Sigmoid colon (tissue), 7 donors: ENCODE results near the gene KCNAB1. TPM values are rescaled to one million over a fixed set of nuclear protein-coding genes. Genes with fewer than 3 reads are reported as not detected.

Experiments
- DNase-seq: peaks from one replicate; pipeline ENCODE4 v3.0.0-alpha.2; 2019
- H3K27ac ChIP-seq, 4 donors: fragments of 200-600 bp; sonication (generic); one replicate each; pipeline ENCODE4 v1.5.1; 2016 to 2019; ENCODE audit warnings: mild to moderate bottlenecking in 1 of 4
- H3K27me3 ChIP-seq, 3 donors: fragments of 200-600 bp; sonication (generic); one replicate each; pipeline ENCODE4 v1.5.1; 2019; ENCODE audit warnings: mild to moderate bottlenecking in 1 of 3
- H3K36me3 ChIP-seq, 4 donors: fragments of 200-600 bp; sonication (generic); one replicate each; pipeline ENCODE4 v1.5.1; 2016 to 2019
- H3K4me1 ChIP-seq, 4 donors: fragments of 200-600 bp; sonication (generic); one replicate each; pipeline ENCODE4 v1.5.1; 2017 to 2019
- H3K4me3 ChIP-seq, 4 donors: fragments of 200-600 bp; sonication (generic); one replicate each; pipeline ENCODE4 v1.5.1; 2017 to 2019; ENCODE audit warnings: mild to moderate bottlenecking in 2 of 4, moderate library complexity in 1 of 4
- H3K9me3 ChIP-seq, 4 donors: fragments of 200-600 bp in 3 of 4; sonication (generic) in 3 of 4; one replicate each; pipeline versions ENCODE4 v1.5.1 to v1.6.1; 2013 to 2019
- EP300 ChIP-seq, 4 donors: sonication (generic); formaldehyde crosslinking; IDR thresholded peaks; one replicate each; pipeline ENCODE4 v1.6.1; 2017; ENCODE audit warnings: antibody characterized with exemption in 4 of 4
- POLR2A ChIP-seq, 2 donors: fragments of 450-650 bp; IDR thresholded peaks; one replicate each; pipeline ENCODE4 v1.6.1; 2016; ENCODE audit warnings: antibody characterized with exemption in 2 of 2, mild to moderate bottlenecking in 2 of 2, moderate library complexity in 2 of 2
- POLR2AphosphoS5 ChIP-seq, 4 donors: sonication (generic); formaldehyde crosslinking; IDR thresholded peaks; one replicate each; pipeline ENCODE4 v1.6.1; 2017; ENCODE audit warnings: antibody characterized with exemption in 4 of 4
- WGBS, 2 donors: extraction: QIAGEN DNeasy Blood & Tissue Kit; methylation state at CpG; one replicate each; pipeline ENCODE4 v1.1.7; 2013; 5-methylcytosine and 5-hydroxymethylcytosine counted together
- intact Hi-C: fragments of 100-400 bp; cut with DNase I; formaldehyde crosslinking; loops from one replicate; pipeline ENCODE4 v1.15.1; 2023
- polyA plus RNA-seq, 3 donors: library from polyadenylated mRNA; stranded (reverse); fragments of 200-250 nt; gene quantifications; one replicate each; pipeline ENCODE4 v1.2.3, GENCODE V29; 2013
- total RNA-seq, 4 donors: library from RNA; depleted of rRNA; stranded (reverse); fragments of >200 nt; gene quantifications; one replicate each; pipeline ENCODE4 v1.1.0, GENCODE V29; 2016
- TF ChIP-seq, protein P1 (sequence below), 4 experiments: fragments of 450-650 bp in 3 of 4; fragments of 200-600 bp in 1 of 4; IDR thresholded peaks; one replicate each; pipeline ENCODE4 v1.5.1; 2016 to 2019; ENCODE audit warnings: antibody characterized with exemption in 4 of 4, mild to moderate bottlenecking in 3 of 4, moderate library complexity in 2 of 4
- donor health status: healthy with polysubstance abuse.
- donor health status: Bipolar disorder and iron deficiency.
- donor health status: healthy.

KCNAB1 gene
- total and polyA plus RNA-seq, 7 donors = 1.2 to 5.0 (median 4.3) TPM; not detected in 2

DNA sequence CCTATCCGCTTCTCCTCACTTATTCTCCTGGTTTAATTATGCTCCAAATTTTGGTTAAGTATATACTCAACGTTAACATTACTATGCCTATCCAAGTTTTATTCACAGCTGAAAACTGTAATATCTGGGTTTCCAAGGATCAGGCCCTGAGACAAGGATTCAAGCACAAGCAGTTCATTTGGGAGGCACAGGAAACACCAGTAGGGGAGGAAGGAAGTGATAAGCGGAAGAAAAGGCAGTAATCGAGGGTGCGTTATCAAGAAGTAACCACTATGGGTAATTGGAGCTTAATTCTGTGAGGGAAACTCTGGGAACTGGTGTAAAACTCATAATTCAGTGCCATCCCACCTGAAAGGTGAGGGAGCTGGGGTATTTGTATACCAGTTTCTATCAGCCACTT lies 120.3 kb downstream of the KCNAB1 start:
- intact Hi-C loops = no loop called here

DNA sequence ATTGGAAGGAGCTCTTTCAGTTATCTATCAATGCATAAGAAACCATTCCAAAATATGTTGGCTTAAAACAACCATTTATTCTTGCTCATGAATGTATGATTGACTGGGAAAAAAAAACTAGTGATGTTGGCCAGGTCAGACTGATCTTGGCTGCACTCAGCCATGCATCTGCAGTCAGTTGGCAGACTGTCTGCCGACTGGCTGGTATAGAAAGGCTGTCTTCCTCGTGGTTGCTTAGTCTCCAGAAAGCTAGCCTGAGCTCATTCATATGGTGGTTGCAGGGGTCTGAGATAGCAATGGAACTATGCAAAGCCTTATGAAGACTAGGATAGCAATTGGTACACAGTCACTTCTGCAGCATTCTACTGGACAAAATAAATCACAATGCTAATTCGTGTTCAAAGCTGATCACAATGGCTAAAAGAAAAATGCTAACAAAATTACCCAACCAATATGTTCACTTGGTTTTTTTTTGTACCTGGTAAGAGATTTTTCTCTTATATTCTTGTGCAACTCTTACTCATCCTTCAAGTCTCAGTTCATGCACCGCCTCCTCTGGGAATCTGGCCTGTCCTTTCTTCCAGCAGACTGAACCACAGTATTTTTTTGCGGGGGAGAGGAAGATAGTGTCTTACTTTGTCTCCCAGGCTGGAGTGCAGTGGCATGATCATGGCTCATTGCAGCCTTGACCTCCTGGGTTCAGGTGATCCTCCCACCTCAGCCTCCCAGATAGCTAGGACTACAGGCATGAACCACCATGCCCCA lies 126.8 kb downstream of the KCNAB1 start:
- Histone ChIP-seq H3K4me3 (no peak overlapping the region), H3K27me3 (no peaks in the 10 kb centered on the region), H3K4me1 (peaks cover 0 to 6% (median 0%) of the 10 kb centered on the region in 4 donors), H3K27ac (no peak overlapping the region), H3K9me3 (no peaks in the 10 kb centered on the region), H3K36me3 (no peaks in the 10 kb centered on the region)
- no peak for DNase-seq
- intact Hi-C loops = no loop called here
- WGBS, 2 donors = 85 to 88% methylated on average over 5 of the region's 5 CpGs
- TF ChIP-seq POLR2AphosphoS5 (IDR thresholded peaks at IDR 0.05) = no peak
- TF ChIP-seq EP300 (IDR thresholded peaks at IDR 0.05) = no peak
- TF ChIP-seq, protein P1, sequence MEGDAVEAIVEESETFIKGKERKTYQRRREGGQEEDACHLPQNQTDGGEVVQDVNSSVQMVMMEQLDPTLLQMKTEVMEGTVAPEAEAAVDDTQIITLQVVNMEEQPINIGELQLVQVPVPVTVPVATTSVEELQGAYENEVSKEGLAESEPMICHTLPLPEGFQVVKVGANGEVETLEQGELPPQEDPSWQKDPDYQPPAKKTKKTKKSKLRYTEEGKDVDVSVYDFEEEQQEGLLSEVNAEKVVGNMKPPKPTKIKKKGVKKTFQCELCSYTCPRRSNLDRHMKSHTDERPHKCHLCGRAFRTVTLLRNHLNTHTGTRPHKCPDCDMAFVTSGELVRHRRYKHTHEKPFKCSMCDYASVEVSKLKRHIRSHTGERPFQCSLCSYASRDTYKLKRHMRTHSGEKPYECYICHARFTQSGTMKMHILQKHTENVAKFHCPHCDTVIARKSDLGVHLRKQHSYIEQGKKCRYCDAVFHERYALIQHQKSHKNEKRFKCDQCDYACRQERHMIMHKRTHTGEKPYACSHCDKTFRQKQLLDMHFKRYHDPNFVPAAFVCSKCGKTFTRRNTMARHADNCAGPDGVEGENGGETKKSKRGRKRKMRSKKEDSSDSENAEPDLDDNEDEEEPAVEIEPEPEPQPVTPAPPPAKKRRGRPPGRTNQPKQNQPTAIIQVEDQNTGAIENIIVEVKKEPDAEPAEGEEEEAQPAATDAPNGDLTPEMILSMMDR (IDR thresholded peaks at IDR 0.05) = no peak
- TF ChIP-seq POLR2A (IDR thresholded peaks at IDR 0.05) = no peak

More for the DNA sequence above, 120.3 kb downstream of the KCNAB1 start:
- Histone ChIP-seq H3K4me1 (no peaks in the 10 kb centered on the region), H3K4me3 (no peak overlapping the region), H3K27ac (no peak overlapping the region), H3K36me3 (no peaks in the 10 kb centered on the region), H3K27me3 (no peaks in the 10 kb centered on the region), H3K9me3 (no peaks in the 10 kb centered on the region)
- TF ChIP-seq EP300 (IDR thresholded peaks at IDR 0.05) (no peak), POLR2AphosphoS5 (IDR thresholded peaks at IDR 0.05) (no peak), POLR2A (IDR thresholded peaks at IDR 0.05) (no peak)
- TF ChIP-seq, protein P1 (IDR thresholded peaks at IDR 0.05) = no peak
- WGBS, 2 donors = 62 to 92% methylated on average over 5 of the region's 5 CpGs
- no peak for DNase-seq

DNA sequence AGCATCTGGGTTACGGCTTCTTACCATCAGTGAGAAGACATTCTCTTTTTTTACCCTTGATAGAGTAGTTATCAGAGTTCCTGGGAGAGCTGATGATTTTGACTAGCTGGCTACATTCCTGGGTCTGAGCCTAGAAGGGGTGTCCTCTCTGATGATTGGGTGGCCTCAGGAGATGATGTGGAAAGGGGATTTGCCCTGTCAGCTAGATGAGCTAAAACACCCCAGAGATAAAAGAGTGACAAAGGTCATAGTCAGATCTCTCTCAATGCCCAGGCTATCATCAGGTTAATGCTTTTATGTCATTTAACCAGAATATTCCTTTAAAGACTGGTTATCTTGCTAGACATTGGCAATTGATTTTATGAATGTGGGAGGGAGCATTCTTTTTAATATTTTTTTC lies 130.2 kb downstream of the KCNAB1 start:
- intact Hi-C loops = no loop called here
- peaks cover 0 to 6% (median 0%) of the 10 kb centered on the region in 4 donors for H3K4me1 ChIP-seq
- no peak for DNase-seq
- H3K4me3 ChIP-seq = no peak overlapping the region
- H3K9me3 ChIP-seq = no peaks in the 10 kb centered on the region
- 94 to 96% methylated on average over 1 of the region's 1 CpG for WGBS, 2 donors
- no peak overlapping the region for H3K27ac ChIP-seq
- TF ChIP-seq EP300 (IDR thresholded peaks at IDR 0.05) = no peak
- H3K36me3 ChIP-seq = no peaks in the 10 kb centered on the region
- H3K27me3 ChIP-seq = no peaks in the 10 kb centered on the region

DNA sequence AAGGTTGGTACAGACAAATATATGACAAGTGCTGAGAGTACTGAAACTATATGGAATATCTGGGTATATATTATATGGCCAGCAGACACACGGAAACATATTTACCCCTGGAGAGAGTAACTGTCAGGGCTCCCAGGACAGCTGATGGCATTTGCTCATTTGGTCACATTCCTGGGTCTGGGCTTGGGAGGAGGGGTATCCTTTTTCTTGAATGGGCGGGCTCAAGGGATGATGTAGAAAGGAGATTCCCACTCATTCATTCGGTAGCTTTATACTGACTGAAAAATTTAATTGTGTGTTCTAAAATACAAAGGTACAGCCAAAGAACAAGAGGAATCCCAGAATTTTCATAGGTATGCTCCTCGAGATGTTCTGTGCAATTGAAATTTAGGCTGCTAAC lies 131.0 kb downstream of the KCNAB1 start:
- H3K4me3 ChIP-seq = no peak overlapping the region
- no peak for TF ChIP-seq EP300 (IDR thresholded peaks at IDR 0.05)
- TF ChIP-seq POLR2A (IDR thresholded peaks at IDR 0.05) = no peak
- TF ChIP-seq, protein P1 (IDR thresholded peaks at IDR 0.05) = no peak
- TF ChIP-seq POLR2AphosphoS5 (IDR thresholded peaks at IDR 0.05) = no peak
- WGBS, 2 donors = 81 to 83% methylated on average over 4 of the region's 4 CpGs
- no peak for DNase-seq
- H3K27me3 ChIP-seq = no peaks in the 10 kb centered on the region
- no peaks in the 10 kb centered on the region for H3K36me3 ChIP-seq
- no peaks in the 10 kb centered on the region for H3K9me3 ChIP-seq
- no peak overlapping the region for H3K27ac ChIP-seq
- peaks cover 0 to 6% (median 0%) of the 10 kb centered on the region in 4 donors for H3K4me1 ChIP-seq
- intact Hi-C loops = no loop called here

DNA sequence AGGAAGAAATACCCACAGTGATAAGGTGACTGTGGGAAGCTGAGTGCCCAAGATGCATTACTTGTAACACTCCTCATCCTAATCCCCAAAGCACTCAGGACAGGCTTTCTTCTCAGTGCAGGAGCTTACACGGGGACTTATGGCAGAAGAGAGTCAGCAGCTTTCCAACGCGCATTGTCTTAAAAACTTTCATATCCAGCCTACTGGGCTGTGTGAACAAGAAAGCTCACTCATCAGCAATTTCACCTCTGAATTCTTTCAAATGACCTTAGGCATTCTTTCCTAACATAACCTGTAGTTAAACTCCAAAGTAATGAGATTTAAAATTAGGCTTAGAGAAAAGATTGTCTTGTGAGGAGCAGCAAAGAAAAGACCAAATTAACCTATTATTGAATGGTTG lies 132.3 kb downstream of the KCNAB1 start:
- 78 to 93% methylated on average over 3 of the region's 3 CpGs for WGBS, 2 donors
- no peak overlapping the region for H3K27ac ChIP-seq

More for the DNA sequence above, 132.3 kb downstream of the KCNAB1 start:
- Histone ChIP-seq H3K36me3 (no peaks in the 10 kb centered on the region), H3K4me1 (no peaks in the 10 kb centered on the region), H3K4me3 (no peak overlapping the region), H3K27me3 (no peaks in the 10 kb centered on the region), H3K9me3 (no peaks in the 10 kb centered on the region)
- intact Hi-C loops = no loop called here
- DNase-seq = no peak
- no peak for TF ChIP-seq POLR2AphosphoS5 (IDR thresholded peaks at IDR 0.05)
- TF ChIP-seq, protein P1 (IDR thresholded peaks at IDR 0.05) = no peak
- no peak for TF ChIP-seq EP300 (IDR thresholded peaks at IDR 0.05)
- TF ChIP-seq POLR2A (IDR thresholded peaks at IDR 0.05) = no peak
